Epidermal melanocyte (primary cell): ENCODE measurements around the gene DDX1.
"Not testable (repeated sequence)": the region's sequence is repeated elsewhere in the genome, so short reads cannot be mapped to it uniquely, and the experiment has no call there.

ENCODE experiments used
- DNase-seq: peaks from one replicate; pipeline ENCODE4 v3.0.0; 2011; ENCODE audit warnings: low spot score; ENCODE audit not compliant: insufficient read length

Gene DDX1

DNA sequence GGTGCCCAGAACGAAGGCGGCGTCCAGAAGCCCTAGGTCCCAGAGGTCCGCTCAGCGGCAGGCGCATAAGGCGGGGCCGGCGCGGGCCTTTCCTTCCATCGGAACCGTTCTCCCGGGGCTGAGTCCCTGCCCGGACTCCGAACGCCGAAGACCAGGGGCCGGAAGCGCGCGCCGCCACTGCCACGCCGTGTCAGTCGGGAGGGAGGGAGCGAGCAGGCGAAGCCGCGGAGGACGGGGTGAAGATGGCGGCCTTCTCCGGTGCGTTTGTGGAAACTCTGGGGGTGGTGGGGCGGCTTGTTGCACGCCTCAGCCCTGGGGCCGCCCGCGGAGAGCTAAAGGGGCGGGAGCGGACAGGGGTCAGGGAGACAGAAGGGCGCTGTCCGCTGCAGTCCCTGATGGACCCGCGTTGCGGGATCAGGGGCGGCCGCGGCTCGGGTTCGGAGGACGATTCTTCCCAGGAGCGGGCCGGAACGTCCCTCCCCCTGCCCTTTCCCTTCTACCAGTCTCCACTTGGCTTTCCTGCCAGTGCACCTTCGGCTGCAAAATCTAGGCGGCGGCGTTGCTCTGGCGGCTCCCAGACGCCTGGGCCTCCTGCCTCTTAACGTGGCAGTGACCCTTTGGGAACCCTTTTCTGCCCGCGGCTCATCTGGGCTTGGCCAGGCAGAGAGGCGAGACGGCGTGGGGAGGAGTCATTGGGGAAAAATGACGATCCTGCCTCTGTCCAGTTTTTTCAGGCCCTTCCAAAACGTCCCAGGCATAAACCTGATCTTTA is at the start of gene DDX1:
DDX1 (plus strand) TSS at position 177 of the 772 bp plus-strand sequence; CDS start at position 243, 66 bp downstream.
- peak; percentile 52 for DNase-seq

DNA sequence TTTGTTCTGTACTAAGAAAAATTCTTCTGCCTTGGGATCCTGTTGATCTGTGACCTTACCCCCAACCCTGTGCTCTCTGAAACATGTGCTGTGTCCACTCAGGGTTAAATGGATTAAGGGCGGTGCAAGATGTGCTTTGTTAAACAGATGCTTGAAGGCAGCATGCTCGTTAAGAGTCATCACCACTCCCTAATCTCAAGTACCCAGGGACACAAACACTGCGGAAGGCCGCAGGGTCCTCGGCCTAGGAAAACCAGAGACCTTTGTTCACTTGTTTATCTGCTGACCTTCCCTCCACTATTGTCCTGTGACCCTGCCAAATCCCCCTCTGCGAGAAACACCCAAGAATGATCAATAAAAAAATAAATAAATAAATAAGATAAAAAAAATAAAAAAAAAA is 49.4 kb upstream of the DDX1 start:
- DNase-seq = not testable (repeated sequence)

GRCh38 chr2:15543053-15543452 is 48.6 kb upstream of the DDX1 start:
- DNase-seq = no peak

GRCh38 chr2:15543541-15543940 is 48.1 kb upstream of the DDX1 start:
- no peak for DNase-seq

GRCh38 chr2:15544227-15544626 is 47.4 kb upstream of the DDX1 start:
- no peak for DNase-seq

GRCh38 chr2:15546297-15547098 is 45.2 kb upstream of the DDX1 start:
- DNase-seq = no peak

- DNase-seq = no peak
Measured at GRCh38 chr2:15547115-15547876, 44.4 kb upstream of the DDX1 start.

- DNase-seq = no peak
Measured at GRCh38 chr2:15548974-15549373, 42.7 kb upstream of the DDX1 start.

DNA sequence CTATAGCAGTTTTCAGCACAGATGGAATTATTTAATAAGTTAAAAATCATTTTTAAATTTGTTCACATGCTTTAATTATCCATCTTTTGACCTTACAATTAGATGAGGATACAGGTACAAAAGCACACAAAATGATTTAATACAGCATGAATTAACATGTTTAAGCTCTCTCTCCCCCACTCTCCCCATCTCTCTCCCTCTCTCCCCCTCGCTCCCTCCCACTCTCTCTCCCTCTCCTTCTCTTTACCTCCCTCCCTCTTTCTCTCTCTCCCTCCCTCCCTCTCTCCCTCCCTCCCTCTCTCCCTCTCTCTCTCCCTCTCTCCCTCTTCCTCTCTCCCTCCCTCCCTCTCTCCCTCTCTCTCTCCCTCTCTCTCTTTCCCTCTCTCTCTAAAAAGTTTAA is 38.1 kb upstream of the DDX1 start:
- DNase-seq = no peak

DNA sequence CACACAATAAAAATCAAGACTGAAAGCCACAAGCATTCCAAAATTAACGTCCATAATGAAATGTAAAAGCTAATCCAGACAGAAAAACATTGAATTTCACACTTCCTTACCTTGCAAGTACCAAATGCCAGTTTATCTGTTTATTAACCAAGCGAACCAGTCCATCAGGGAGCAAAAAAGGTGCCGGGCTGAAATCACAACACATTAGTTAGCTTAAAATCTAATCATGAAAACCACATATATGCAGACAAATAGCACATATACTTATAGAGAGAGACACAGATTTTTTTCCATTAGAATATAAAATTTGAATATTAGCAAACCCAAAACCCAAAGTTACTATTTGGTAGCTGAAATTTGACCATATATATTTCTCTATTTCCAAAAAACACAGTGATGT is 37.7 kb upstream of the DDX1 start:
- DNase-seq = no peak

DNA sequence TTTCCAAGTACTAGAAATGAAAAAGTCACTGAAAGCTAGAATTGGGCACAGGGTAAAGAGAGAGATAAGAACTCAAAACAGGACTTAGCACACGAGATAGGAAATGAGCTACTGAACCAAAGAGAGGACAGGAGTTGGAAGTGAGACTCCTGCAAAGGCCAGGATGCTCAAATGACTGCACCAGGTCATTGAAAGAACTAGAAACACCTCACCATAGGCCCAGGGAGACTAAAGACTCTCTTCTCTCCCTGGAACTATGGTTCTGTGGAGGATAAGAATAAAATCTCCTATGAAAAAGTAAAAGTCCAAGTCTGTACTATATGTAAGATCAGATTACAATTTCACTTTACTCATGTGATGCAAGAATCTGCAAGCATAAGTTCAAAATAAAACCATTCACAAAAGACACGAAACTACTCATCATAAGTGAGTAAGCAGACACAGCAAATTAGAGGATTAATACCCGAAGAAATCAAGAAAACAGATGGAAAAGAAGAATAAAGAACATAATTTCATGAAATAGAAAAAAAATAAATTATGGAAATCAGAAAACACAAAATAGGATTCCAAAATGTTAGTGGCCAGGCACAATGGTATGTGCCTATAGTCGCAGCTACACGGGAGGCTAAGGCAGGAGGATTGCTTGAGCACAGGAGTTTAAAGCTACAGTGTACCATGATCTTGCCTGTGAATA is 37.0 kb upstream of the DDX1 start:
- DNase-seq = no peak

DNA sequence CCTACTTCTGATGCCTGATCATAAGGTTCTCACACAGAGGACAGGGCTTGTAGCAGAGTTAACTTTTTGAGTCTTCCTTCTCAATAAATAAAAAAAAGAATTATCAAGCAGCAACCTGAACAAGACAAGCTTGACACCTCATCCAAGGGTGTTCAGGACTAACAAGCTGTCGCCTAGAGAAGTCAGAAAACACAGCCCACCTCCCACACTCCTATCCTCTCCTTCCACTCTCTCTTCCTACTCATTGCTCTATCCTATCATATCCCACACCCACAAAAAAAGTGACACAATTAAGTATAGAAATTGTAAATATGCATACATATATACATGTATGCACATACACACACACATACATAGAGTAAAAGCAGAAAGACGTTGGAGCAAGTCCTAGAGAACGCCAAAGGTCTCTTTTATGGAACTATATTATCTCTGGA is 35.9 kb upstream of the DDX1 start:
- no peak for DNase-seq

GRCh38 chr2:15556311-15556930 is 35.2 kb upstream of the DDX1 start:
- DNase-seq = no peak

DNA sequence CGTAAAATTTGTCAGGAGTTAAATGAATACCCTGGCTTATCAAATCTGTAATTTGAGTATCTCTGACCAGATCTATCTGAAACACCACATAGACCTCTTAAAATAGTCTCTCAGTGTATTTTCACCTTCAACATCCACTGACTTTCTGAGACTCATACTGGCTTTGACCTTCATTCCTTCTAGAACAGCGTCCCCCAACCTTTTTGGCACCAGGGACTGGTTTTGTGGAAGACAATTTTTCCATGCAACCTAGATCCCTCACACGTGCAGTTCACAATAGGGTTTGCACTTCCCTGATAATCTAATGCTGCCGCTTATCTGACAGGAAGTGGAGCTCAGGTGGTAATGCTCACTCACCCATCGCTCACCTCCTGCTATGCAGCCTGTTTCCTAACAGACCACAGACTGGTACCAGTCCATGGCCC is 33.8 kb upstream of the DDX1 start:
- no peak for DNase-seq

DNA sequence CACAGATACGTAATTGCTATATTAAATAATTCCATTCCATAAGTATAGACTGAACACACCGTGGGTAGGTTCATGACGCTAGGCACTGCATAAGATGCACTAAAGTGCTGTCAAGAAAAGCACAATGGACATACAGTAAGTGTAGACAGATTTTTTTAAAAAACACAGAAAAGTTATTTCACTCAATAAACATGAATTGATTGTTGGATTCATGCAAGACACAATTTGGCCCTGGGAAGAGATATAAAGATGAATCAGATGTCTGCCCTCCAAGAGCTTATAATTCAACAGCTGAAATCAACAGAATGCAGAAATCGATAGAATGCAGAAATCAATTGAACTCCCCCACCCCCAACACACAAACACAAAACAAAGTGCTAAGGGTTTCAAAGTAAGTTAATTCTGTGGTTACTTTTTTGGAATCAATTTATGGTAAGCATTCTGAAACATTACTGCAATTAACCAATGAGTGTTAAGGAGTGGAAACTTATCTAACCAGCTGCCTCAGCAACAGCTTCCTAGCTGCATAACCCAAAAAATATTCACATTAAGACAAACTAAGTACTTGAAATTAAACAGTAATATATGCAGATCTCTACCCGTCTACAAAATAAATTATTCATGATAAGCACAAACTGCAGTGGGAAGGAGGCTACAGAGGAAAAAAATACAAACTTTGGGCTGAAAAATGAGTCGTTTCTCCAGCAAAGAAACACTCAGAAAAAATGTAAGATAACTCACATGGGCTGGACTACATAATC is 32.1 kb upstream of the DDX1 start:
- DNase-seq = no peak

- DNase-seq = no peak
Measured at GRCh38 chr2:15560140-15560987, 31.3 kb upstream of the DDX1 start.

- peak; percentile 78 for DNase-seq
Measured at GRCh38 chr2:15560988-15561573, 30.6 kb upstream of the DDX1 start, which contains the start of gene NBAS. Gene NBAS (minus strand): TSS chr2:15561334. CDS start chr2:15561304, 30 bp downstream.

- DNase-seq = no peak
Measured at GRCh38 chr2:15561574-15562344, 29.9 kb upstream of the DDX1 start.
